GM12872 (cell line): ENCODE data around the gene MALL.

Experiments used
- TF ChIP-seq, protein P1 (sequence below): IDR thresholded peaks from 3 replicates; pipeline ENCODE4 v1.5.1; 2011; ENCODE audit warnings: low read depth, mild to moderate bottlenecking, low read length, moderate library complexity; ENCODE audit not compliant: insufficient read depth

The MALL gene

DNA sequence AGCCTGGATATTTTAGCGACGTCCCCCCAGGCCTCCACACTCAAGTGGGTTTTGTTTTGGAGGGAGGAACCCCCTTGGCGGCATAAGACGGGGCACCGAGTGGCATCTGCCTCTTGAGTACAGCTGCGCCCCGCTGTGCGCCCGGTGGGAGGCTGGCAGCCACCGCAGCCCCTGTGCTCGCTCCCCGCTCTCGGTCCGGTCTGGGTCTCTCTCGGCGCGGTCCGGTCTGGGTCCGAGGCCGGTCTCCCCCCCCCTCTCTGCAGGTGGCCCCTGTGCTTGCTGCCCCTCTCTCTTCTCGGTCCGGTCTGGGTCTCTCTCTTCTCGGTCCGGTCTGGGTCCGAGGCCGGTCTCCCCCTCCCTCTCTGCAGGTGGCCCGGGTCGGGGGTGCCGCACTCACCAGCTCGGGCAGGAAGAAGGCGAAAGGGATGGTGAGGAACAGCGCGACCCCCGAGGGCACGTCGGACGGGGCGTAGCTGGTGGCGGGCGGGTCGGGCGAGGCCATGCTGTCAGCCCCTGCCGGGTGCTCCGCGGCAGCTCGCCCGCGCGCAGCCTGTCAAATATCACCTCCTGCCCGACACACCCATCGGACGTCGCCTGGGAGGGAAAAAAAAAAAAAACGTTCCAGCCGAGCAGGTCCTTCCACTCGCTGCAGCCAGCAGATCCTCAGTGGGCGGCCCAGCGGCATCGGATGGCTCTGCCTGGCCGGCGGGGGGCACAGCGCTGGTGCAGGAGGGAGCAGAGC, at the start of gene MALL:
TSS of gene MALL (minus strand) at position 532 of the 742 bp plus-strand sequence. CDS start at position 502, 30 bp downstream.
- TF ChIP-seq, protein P1, sequence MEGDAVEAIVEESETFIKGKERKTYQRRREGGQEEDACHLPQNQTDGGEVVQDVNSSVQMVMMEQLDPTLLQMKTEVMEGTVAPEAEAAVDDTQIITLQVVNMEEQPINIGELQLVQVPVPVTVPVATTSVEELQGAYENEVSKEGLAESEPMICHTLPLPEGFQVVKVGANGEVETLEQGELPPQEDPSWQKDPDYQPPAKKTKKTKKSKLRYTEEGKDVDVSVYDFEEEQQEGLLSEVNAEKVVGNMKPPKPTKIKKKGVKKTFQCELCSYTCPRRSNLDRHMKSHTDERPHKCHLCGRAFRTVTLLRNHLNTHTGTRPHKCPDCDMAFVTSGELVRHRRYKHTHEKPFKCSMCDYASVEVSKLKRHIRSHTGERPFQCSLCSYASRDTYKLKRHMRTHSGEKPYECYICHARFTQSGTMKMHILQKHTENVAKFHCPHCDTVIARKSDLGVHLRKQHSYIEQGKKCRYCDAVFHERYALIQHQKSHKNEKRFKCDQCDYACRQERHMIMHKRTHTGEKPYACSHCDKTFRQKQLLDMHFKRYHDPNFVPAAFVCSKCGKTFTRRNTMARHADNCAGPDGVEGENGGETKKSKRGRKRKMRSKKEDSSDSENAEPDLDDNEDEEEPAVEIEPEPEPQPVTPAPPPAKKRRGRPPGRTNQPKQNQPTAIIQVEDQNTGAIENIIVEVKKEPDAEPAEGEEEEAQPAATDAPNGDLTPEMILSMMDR: no peak

DNA sequence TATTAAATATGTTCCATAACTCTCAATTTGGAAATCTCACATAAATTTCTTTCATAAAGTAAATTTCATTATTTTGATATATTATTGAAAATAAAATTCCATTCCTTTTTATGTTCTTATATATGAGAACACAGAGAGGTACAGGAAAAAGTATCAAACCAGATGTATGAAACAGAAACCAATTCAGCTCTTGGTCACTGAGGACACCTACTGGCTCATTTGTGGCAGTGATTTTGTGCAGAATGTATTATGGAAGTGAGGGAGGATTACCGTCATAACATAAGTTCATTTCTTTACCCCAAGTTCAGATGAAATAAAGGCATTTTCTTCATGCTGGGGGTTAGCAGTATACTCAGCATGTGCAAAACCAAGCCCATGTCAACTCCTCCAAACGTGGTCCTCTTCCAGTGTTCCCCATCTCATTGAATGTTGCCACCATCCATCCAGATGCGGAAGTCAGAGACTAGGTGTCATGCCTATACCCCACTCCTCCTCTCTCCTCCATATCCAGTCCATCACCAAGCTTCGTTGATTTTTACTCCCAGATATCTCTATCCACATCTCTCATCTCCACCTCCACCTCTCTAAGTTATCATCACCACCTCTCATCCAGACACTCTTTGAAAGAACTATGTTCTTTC, 41.7 kb upstream of the MALL start:
- TF ChIP-seq, protein P1: peak; percentile 68

DNA sequence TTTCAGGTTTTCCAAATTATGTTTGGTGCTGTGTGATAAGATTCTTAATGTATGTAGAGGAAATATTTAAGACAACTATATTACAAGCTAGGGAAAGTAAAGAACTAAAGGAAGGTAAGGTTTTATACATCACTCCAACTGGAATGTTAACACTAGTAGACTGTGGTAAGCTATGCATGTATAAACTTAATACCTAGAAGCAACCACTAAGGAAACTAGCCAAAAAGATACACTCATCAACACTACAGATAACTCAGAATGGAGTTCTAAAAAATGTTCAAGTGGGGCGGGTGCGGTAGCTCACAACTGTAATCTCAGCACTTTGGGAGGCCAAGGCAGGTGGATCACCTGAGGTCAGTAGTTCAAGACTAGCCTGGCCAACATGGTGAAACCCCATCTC, 37.8 kb upstream of the MALL start:
- TF ChIP-seq, protein P1: no peak

DNA sequence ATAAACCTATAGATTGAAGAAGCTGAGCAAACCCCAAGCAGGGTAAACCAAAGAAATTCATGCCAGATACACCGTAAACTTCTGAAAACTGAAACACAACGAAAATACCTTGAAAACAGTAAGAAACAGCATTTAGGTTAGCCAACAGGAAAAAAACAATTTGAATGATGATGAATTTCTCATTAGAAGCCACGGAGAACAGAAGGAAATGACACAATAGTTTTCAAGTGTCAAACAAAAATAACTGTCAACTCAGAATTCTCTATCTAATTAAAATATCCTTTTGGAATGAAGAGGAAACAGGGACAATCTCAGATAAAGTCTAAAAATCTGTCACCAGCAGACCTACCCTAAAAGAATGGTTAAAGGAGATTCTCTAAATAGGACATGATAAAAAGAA, 37.3 kb upstream of the MALL start:
- TF ChIP-seq, protein P1: no peak

DNA sequence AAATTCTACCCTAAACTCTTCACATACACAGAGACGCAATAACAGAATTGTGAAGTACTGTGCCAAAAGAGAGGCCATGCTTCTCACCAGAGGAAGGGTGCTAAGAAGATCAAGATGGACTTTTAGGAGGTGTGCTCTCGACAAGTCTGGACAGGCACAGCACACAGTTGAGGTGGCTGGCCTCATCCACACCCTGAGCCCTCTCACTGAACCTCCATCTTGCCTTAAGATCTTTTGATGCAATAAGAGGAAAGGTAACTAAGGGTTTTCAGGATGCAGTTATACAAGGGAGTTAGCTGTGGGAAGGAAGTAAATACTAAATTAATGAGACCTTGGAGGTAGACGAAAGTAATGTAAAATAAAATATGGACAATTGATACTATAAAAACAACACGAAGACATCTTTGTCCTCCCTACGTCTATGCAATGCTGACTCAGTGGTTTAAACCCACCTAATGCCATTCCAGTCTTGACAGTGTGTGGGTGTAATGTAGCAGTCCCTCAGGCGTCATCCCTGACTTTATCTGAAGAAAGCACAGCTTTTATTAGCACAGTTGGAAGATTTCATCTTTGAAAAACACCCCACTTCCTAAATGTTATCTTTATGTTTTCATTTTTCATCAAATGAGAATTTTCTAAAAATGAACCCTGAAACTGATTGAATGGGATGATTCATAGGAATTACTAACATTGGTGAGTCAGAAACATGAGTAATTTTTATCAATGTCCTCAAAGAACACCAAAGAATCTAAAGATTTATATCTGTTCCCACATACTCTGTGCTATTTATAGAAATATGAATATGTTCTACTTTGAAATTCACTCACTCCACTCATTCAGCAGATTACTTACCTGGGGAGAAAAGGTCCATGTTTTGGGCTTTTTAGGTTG, 34.0 kb upstream of the MALL start:
- TF ChIP-seq, protein P1: no peak

DNA sequence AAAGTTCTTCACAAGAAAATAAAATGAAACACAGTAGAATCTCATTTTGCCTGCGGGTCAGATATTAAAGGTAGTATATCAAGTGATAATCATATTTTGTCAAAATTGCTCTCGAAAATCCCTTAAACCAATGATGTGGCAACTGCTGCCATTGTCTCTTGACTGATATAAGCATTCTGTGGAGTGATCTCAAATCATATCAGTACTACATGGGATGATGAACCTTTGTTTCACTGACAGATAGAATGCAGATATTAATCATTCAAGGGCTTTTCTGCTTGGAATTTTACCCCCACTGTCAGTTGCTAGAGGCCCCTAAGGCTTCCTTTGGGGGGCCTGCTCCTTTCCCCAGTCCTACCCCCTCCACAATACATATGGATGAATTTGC, 31.3 kb upstream of the MALL start:
- TF ChIP-seq, protein P1: no peak

DNA sequence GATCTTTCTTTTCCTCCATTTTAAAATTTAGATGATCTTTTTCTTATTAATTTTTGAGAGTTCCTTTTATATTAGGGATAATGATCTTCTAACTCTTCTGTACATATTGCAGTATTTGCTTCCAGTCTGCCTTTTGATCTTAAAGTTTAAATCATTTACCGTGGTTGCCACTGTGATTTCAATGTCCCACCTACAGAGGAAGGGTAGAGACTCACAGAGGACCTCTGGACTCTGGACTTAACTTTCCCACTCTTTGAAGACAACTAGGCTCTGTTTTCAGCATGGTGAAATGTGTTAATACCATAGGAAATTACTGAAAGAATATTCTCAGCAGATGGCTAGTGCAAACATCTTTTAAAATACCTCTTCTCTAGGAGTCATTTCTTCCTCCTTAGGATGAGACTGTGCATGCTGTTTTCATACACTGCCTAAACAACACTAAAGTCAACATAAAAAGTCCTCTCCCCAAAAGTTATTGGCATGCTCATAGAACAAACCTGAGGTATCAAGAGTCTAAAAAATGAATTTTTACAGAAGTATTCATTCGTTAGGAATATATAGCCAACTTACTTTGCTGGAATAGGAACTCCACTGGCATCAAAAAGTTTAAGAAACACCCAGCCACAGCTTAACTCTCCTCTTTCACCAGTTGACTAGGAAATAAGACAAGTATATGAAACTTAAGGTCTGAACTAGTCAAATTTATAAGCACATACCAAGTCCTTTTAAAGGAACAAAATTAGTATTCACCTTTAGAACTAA, 30.7 kb upstream of the MALL start:
- TF ChIP-seq, protein P1: no peak
